ENCODE results near the gene DNAJC27. TPM values are rescaled to one million over a fixed set of nuclear protein-coding genes. Genes with fewer than 3 reads are reported as not detected.

The DNAJC27 gene
- total and polyA plus RNA-seq, 2 of the 13 experiments (the other 11 are each of a cell fraction or from before 2014, with no cell fraction given), result 3.1 to 3.7 TPM

GRCh38 chr2:25009954-25010353 is 38.2 kb upstream of the DNAJC27 start:
- ChIA-PET CTCF (ENCODE audit: low intra/inter-chr PET ratio, low total read pairs) (no interaction called here), POLR2A (no interaction called here)
- no peak overlapping the region for H3K4me3 ChIP-seq (replicated peaks in 1 of 3; ENCODE audit: insufficient read depth in 1 of 3, low read depth in 2 of 3, low read length in 3 of 3)
- in situ Hi-C loops (cut with HindIII; ENCODE audit: extremely low pct_ligation_motif_present, low pct_unique_long_range_greater_than_20kb), result no loop called here
- ATAC-seq (no peak), FAIRE-seq (no peak), DNase-seq (ENCODE audit: low spot score) (no peak)
- no peaks in the 10 kb centered on the region for H4K20me1 ChIP-seq (ENCODE audit: insufficient read depth, low read length)
- no peak overlapping the region for H2AFZ ChIP-seq (ENCODE audit: low read length)
- 51% methylated on average over 11 of the region's 11 CpGs for WGBS (ENCODE audit: low lambda C conversion rate)
- H3K27ac ChIP-seq (ENCODE audit: extremely low read length, insufficient read depth, low read length), result no peak overlapping the region
- no peaks in the 10 kb centered on the region for H3K79me2 ChIP-seq (ENCODE audit: insufficient read depth, low read length)
- no peak overlapping the region for H3K4me2 ChIP-seq (ENCODE audit: low read depth, low read length)
- H3K27me3 ChIP-seq (ENCODE audit: control insufficient read depth in 1 of 2, insufficient read depth in 2 of 2, low read length in 2 of 2), result no peaks in the 10 kb centered on the region
- H3K9ac ChIP-seq (ENCODE audit: insufficient read depth, low read depth, low read length), result no peak overlapping the region
- no peaks in the 10 kb centered on the region for H3K36me3 ChIP-seq (replicated peaks in 1 of 2; ENCODE audit: control insufficient read depth in 1 of 2, insufficient read depth in 2 of 2, low read length in 2 of 2)
- no peaks in the 10 kb centered on the region for H3K9me3 ChIP-seq (ENCODE audit: low read length)
- no peaks in the 10 kb centered on the region for H3K4me1 ChIP-seq (ENCODE audit: insufficient read depth, low read length)
- intact Hi-C loops (cut with micrococcal nuclease; ENCODE audit: unreplicated experiment), result no loop called here
- BruUV-seq (replicated peaks), result no TSS peak
- TF ChIP-seq REST (IDR thresholded peaks at IDR 0.05; ENCODE audit: borderline replicate concordance in 1 of 2, low read depth in 1 of 2, low read length in 2 of 2), result no peak
- TF ChIP-seq ZNF530 (CRISPR knock-in tag; IDR thresholded peaks at IDR 0.05; ENCODE audit: low read depth), result no peak
- TF ChIP-seq ZNF556 (CRISPR knock-in tag; IDR thresholded peaks at IDR 0.05; ENCODE audit: borderline replicate concordance), result no peak
- TF ChIP-seq ZSCAN5A (CRISPR knock-in tag; IDR thresholded peaks at IDR 0.05; ENCODE audit: borderline replicate concordance), result no peak
- no peak for TF ChIP-seq ZNF558 (CRISPR knock-in tag; IDR thresholded peaks at IDR 0.05; ENCODE audit: borderline replicate concordance)
- no peak for TF ChIP-seq KLF15 (CRISPR knock-in tag; IDR thresholded peaks at IDR 0.05; ENCODE audit: borderline replicate concordance)
- no peak for TF ChIP-seq TRIM22 (IDR thresholded peaks at IDR 0.05)
- TF ChIP-seq RFX5 (IDR thresholded peaks at IDR 0.05; ENCODE audit: low read depth, low read length), result no peak
- TF ChIP-seq SMARCC2 (IDR thresholded peaks at IDR 0.05), result no peak
- TF ChIP-seq TBP (CRISPR knock-in tag; IDR thresholded peaks at IDR 0.05), result no peak
- no peak for TF ChIP-seq NFAT5 (CRISPR knock-in tag; IDR thresholded peaks at IDR 0.05)
- TF ChIP-seq ATF1 (CRISPR knock-in tag; IDR thresholded peaks at IDR 0.05), result no peak
- TF ChIP-seq ZNF775 (CRISPR knock-in tag; IDR thresholded peaks at IDR 0.05; ENCODE audit: borderline replicate concordance), result no peak
- no peak for TF ChIP-seq KLF6 (CRISPR knock-in tag; IDR thresholded peaks at IDR 0.05)
